ENCODE measurements around the gene LDHAL6B. TPM values are rescaled to one million over a fixed set of nuclear protein-coding genes. Genes with fewer than 3 reads are reported as not detected.

Gene LDHAL6B
- total and polyA plus RNA-seq, 8 donors: 0.09 to 0.17 (median 0.15) TPM; not detected in 4

GRCh38 chr15:59176653-59177316 is 29.9 kb upstream of the LDHAL6B start:
- Histone ChIP-seq H3K4me3 (no peak overlapping the region), H3K27me3 (no peaks in the 10 kb centered on the region), H3K27ac (peak overlapping the region; percentile 76 to 81), H3K36me3 (peaks cover 0 to 18% of the 10 kb centered on the region in 2 donors), H3K4me1 (peaks cover 0 to 19% of the 10 kb centered on the region in 2 donors), H3K9me3 (peaks cover 2 to 6% of the 10 kb centered on the region in 2 donors)
- no peak for ATAC-seq
- intact Hi-C loops (cut with DNase I): loop anchor here in 1 of 2 donors (10.0 kb wide), 2 partner anchors 68 to 318 kb away; no protein-coding TSS in a partner anchor
- DNase-seq: no peak
- no peak for TF ChIP-seq CTCF (IDR thresholded peaks at IDR 0.05)

- Histone ChIP-seq H3K4me3 (no peak overlapping the region), H3K27me3 (no peaks in the 10 kb centered on the region), H3K36me3 (peaks cover 0 to 18% of the 10 kb centered on the region in 2 donors), H3K9me3 (peaks cover 4 to 11% of the 10 kb centered on the region in 2 donors), H3K4me1 (peaks cover 0 to 19% of the 10 kb centered on the region in 2 donors), H3K27ac (peak overlapping the region; percentile 76 to 81)
- ATAC-seq (peak; percentile 10), DNase-seq (no peak)
- no peak for TF ChIP-seq CTCF (IDR thresholded peaks at IDR 0.05)
- intact Hi-C loops (cut with DNase I): loop anchor here in 1 of 2 donors (10.0 kb wide), 2 partner anchors 68 to 318 kb away; no protein-coding TSS in a partner anchor
Observed at GRCh38 chr15:59177317-59177660, 29.4 kb upstream of the LDHAL6B start.

- TF ChIP-seq CTCF (IDR thresholded peaks at IDR 0.05): no peak
- Histone ChIP-seq H3K9me3 (peaks cover 4 to 14% of the 10 kb centered on the region in 2 donors), H3K4me1 (peaks cover 0 to 19% of the 10 kb centered on the region in 2 donors), H3K27me3 (no peaks in the 10 kb centered on the region), H3K27ac (peak overlapping the region; percentile 76 to 81), H3K4me3 (no peak overlapping the region), H3K36me3 (peaks cover 0 to 17% of the 10 kb centered on the region in 2 donors)
- DNase-seq: no peak
- ATAC-seq: no peak
- intact Hi-C loops (cut with DNase I): loop anchor here in 1 of 2 donors (10.0 kb wide), 2 partner anchors 67 to 317 kb away; no protein-coding TSS in a partner anchor
Observed at GRCh38 chr15:59178151-59178695, 28.4 kb upstream of the LDHAL6B start.

- peaks cover 0 to 18% of the 10 kb centered on the region in 2 donors for H3K4me1 ChIP-seq
- DNase-seq: no peak
- H3K36me3 ChIP-seq: peaks cover 0 to 20% of the 10 kb centered on the region in 2 donors
- no peak for TF ChIP-seq CTCF (IDR thresholded peaks at IDR 0.05)
- ATAC-seq: no peak
- H3K27ac ChIP-seq: no peak overlapping the region
- no peaks in the 10 kb centered on the region for H3K27me3 ChIP-seq
- peaks cover 4 to 14% of the 10 kb centered on the region in 2 donors for H3K9me3 ChIP-seq
- intact Hi-C loops (cut with DNase I): loop anchor here in 1 of 2 donors (10.0 kb wide), 2 partner anchors 65 to 315 kb away; no protein-coding TSS in a partner anchor
- H3K4me3 ChIP-seq: no peak overlapping the region
Observed at GRCh38 chr15:59179717-59180116, 26.9 kb upstream of the LDHAL6B start.

- intact Hi-C loops (cut with DNase I): no loop called here
- Histone ChIP-seq H3K4me1 (peaks cover 0 to 9% of the 10 kb centered on the region in 2 donors), H3K27ac (no peak overlapping the region), H3K36me3 (peaks cover 0 to 20% of the 10 kb centered on the region in 2 donors), H3K27me3 (no peaks in the 10 kb centered on the region), H3K9me3 (peaks cover 4 to 14% of the 10 kb centered on the region in 2 donors), H3K4me3 (no peak overlapping the region)
- ATAC-seq: peak; percentile 24
- no peak for DNase-seq
- TF ChIP-seq CTCF (IDR thresholded peaks at IDR 0.05): no peak
Observed at GRCh38 chr15:59180945-59181600, 25.6 kb upstream of the LDHAL6B start.
